Activated CD4-positive, CD25-positive, alpha-beta regulatory T cell treated with anti-CD3 and anti-CD28 coated beads, Interleukin-2, amount 50 U/mL, for 16 hours (primary cell): ENCODE results near the gene GNS.
"Not testable (repeated sequence)": the region's sequence is repeated elsewhere in the genome, so short reads cannot be mapped to it uniquely, and the experiment has no call there.

Source experiments
- DNase-seq: peaks from one replicate; pipeline ENCODE4 v3.0.0-alpha.2; 2020; ENCODE audit warnings: low read depth, low spot score

The GNS gene

GRCh38 chr12:64696080-64696741 is 63.0 kb downstream of the GNS start:
- no peak for DNase-seq

GRCh38 chr12:64695550-64695949 is 63.7 kb downstream of the GNS start:
- DNase-seq: no peak

GRCh38 chr12:64694130-64695040 is 64.8 kb downstream of the GNS start:
- no peak for DNase-seq

- DNase-seq: no peak
These were observed 67.2 kb downstream of the GNS start for GRCh38 chr12:64691795-64692583.

- no peak for DNase-seq
These were observed 67.9 kb downstream of the GNS start for GRCh38 chr12:64691227-64691794.

- not testable (repeated sequence) for DNase-seq
These were observed 69.0 kb downstream of the GNS start for GRCh38 chr12:64690236-64690635.

GRCh38 chr12:64688715-64689114 is 70.5 kb downstream of the GNS start:
- DNase-seq: no peak

GRCh38 chr12:64688219-64688618 is 71.0 kb downstream of the GNS start:
- no peak for DNase-seq

GRCh38 chr12:64687816-64688215 is 71.4 kb downstream of the GNS start:
- DNase-seq: no peak

- no peak for DNase-seq
These were observed 73.6 kb downstream of the GNS start for GRCh38 chr12:64685605-64686004.

GRCh38 chr12:64685050-64685449 is 74.2 kb downstream of the GNS start:
- no peak for DNase-seq

- no peak for DNase-seq
These were observed 75.2 kb downstream of the GNS start for GRCh38 chr12:64683816-64684543.

- no peak for DNase-seq
These were observed 76.5 kb downstream of the GNS start for GRCh38 chr12:64682572-64683277.

- no peak for DNase-seq
These were observed 77.8 kb downstream of the GNS start for GRCh38 chr12:64681200-64682052.

GRCh38 chr12:64680235-64680634 is 79.0 kb downstream of the GNS start:
- no peak for DNase-seq

GRCh38 chr12:64679487-64680001 is 79.7 kb downstream of the GNS start:
- DNase-seq: no peak

GRCh38 chr12:64678835-64679234 is 80.4 kb downstream of the GNS start:
- DNase-seq: no peak

GRCh38 chr12:64678248-64678647 is 81.0 kb downstream of the GNS start:
- DNase-seq: no peak

- DNase-seq: no peak
These were observed 83.4 kb downstream of the GNS start for GRCh38 chr12:64675795-64676194.
